Mammary epithelial cell (primary cell): ENCODE measurements around the gene C7orf33.

Experiments used
- EZH2 ChIP-seq: IDR thresholded peaks from 2 replicates; pipeline ENCODE4 v1.6.1; 2012; ENCODE audit warnings: low read length, inconsistent platforms, borderline replicate concordance
- TF ChIP-seq, protein P1 (sequence below), 2 donors: IDR thresholded peaks in 1 of 2; conservative IDR thresholded peaks in 1 of 2; 2 replicates each; pipeline ENCODE4 v1.5.1; 2011 to 2012; ENCODE audit warnings: inconsistent platforms in 2 of 2, low read length in 2 of 2, mild to moderate bottlenecking in 2 of 2, control low read depth in 1 of 2, low read depth in 1 of 2; ENCODE audit not compliant: insufficient read depth in 1 of 2; ENCODE audit errors: extremely low read depth in 1 of 2

- TF ChIP-seq EZH2 = no peak
- TF ChIP-seq, protein P1, sequence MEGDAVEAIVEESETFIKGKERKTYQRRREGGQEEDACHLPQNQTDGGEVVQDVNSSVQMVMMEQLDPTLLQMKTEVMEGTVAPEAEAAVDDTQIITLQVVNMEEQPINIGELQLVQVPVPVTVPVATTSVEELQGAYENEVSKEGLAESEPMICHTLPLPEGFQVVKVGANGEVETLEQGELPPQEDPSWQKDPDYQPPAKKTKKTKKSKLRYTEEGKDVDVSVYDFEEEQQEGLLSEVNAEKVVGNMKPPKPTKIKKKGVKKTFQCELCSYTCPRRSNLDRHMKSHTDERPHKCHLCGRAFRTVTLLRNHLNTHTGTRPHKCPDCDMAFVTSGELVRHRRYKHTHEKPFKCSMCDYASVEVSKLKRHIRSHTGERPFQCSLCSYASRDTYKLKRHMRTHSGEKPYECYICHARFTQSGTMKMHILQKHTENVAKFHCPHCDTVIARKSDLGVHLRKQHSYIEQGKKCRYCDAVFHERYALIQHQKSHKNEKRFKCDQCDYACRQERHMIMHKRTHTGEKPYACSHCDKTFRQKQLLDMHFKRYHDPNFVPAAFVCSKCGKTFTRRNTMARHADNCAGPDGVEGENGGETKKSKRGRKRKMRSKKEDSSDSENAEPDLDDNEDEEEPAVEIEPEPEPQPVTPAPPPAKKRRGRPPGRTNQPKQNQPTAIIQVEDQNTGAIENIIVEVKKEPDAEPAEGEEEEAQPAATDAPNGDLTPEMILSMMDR (conservative IDR thresholded peaks at IDR 0.05 in 1 of 2, IDR thresholded peaks at IDR 0.05 in 1 of 2; ENCODE audit: extremely low read depth in 1 of 2, insufficient read depth in 1 of 2, low read depth in 1 of 2, low read length in 2 of 2) = no peak
Observed at GRCh38 chr7:148609045-148609725, 18.6 kb downstream of the C7orf33 start.
